LNCAP (cell line): ENCODE results near the gene DHRS12.

Experiments
- CTCF ChIP-seq: fragments of 450-650 bp; IDR thresholded peaks from 2 replicates; pipeline ENCODE4 v1.5.1; 2017; ENCODE audit warnings: mild to moderate bottlenecking

The DHRS12 gene

GRCh38 chr13:51843529-51843928 lies 39.6 kb upstream of the DHRS12 start:
- TF ChIP-seq CTCF = no peak

- no peak for TF ChIP-seq CTCF
Measured at GRCh38 chr13:51841732-51842131, 37.8 kb upstream of the DHRS12 start.

DNA sequence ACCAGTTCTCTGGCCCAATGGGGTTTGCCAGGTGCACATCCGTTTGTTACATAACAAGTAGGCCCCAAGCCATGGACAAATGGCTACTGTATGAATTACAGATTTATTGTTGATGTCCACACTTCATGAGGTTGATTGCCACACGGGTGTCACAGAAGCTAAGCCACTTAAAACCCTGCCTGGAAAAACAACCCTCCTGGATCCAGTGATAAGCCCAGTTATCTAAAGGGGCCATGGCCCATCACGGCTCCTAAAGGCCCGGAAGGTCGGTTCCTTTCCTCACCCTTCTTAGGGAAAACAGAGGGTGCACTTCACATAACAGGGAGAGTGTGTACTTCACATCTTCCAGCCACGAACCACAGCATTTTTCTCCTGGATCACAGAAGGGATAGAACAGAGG lies 37.0 kb upstream of the DHRS12 start:
- no peak for TF ChIP-seq CTCF

GRCh38 chr13:51839711-51840540 lies 36.0 kb upstream of the DHRS12 start:
- TF ChIP-seq CTCF = no peak

DNA sequence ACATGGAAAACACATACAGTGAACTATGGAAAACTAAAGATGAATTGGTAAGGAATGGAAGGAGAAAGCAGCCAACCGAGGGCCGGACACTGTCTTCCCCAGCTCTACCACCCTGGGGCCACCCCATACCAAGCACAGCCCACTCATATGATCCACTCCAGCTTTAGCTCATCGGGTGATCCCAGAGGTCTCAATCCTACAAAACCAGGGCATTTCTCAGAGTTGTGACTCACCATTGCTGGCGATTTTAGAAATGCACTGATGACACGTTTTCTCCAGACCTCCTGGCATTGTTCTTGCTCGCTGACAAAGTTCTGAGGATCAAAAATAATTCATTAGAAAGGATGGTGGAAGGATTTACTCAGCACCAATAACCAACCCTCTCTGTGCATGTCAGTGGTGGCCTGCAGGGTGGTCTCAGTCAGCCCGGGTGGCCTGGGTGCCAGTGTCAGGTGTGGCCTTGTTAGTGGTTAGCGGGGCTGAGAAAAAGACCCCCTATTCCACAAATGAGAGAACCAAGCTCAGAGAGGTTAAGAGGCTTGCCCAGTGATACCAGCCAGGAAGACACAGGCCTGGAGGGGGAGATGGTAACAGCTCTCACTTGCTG lies 34.4 kb upstream of the DHRS12 start:
- TF ChIP-seq CTCF = no peak

DNA sequence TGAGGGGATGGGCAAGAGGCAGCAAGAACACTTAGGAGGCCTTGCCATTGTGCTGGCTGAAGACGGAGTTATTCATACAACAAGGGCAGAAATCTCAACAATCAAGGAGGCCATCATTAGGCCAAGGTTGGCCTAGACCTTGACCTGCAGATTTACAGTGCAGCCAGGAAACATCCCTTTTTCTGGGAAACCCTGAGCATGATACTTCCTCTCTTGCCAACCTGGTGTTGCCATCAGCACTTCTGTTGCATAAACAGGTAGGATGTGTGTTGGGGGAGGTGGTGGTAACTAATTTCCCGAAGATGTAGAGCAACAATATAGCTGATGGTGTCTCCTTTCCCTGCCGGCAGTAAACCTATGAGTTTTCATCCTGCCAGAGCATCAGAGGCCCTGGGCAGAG lies 33.1 kb upstream of the DHRS12 start:
- no peak for TF ChIP-seq CTCF

GRCh38 chr13:51834581-51835171 lies 30.7 kb upstream of the DHRS12 start:
- no peak for TF ChIP-seq CTCF
